Panc1 (cell line): ENCODE data around the gene ENOX2. TPM values are rescaled to one million over a fixed set of nuclear protein-coding genes. Genes with fewer than 3 reads are reported as not detected.

Experiments used
- ATAC-seq: fragments of 200-7000 bp; cut with Tn5 transposase; 2 replicates; pipeline ENCODE4 v1.9.1; 2020; ENCODE audit warnings: mild to moderate bottlenecking, moderate library complexity
- BruUV-seq: library from RNA; stranded (reverse); fragments of 400-500 nt; replicated peaks from 2 replicates; lab custom pipeline; 2021; lab: Mats Ljungman, UMichigan
- CTCF ChIA-PET: fragments of 300-600 bp; sonication (Branson Sonifier 250); formaldehyde crosslinking; loops from one replicate; lab custom pipeline; 2022; ENCODE audit warnings: antibody characterized with exemption; lab: Charles Lee
- POLR2A ChIA-PET: fragments of 300-600 bp; sonication (Branson Sonifier 250); formaldehyde crosslinking; loops from one replicate; lab custom pipeline; 2022; ENCODE audit warnings: antibody characterized with exemption; lab: Charles Lee
- DNase-seq: peaks from one replicate; pipeline ENCODE4 v3.0.0-alpha.2; 2010; ENCODE audit warnings: low read depth, low spot score
- H3K27ac ChIP-seq: 2 replicates; pipeline ENCODE4 v1.5.1; 2011; ENCODE audit warnings: mild to moderate bottlenecking, low read length, inconsistent platforms
- H3K27me3 ChIP-seq: fragments of 200-500 bp; sonication (Bioruptor generic); 2 replicates; pipeline ENCODE4 v1.6.0; 2014; ENCODE audit warnings: low read length, inconsistent platforms; ENCODE audit not compliant: control insufficient read depth, insufficient read depth
- H3K36me3 ChIP-seq: fragments of 200-500 bp; sonication (Bioruptor generic); 2 replicates; pipeline ENCODE4 v1.5.1; 2014; ENCODE audit warnings: inconsistent platforms, mild to moderate bottlenecking, low read length, moderate library complexity; ENCODE audit not compliant: control insufficient read depth, insufficient read depth
- H3K4me1 ChIP-seq: 2 replicates; pipeline ENCODE4 v1.5.1; 2011; ENCODE audit warnings: inconsistent platforms, mild to moderate bottlenecking, low read length, moderate library complexity; ENCODE audit not compliant: control insufficient read depth, insufficient read depth
- H3K4me3 ChIP-seq, 2 experiments: 2 replicates each; pipeline ENCODE4 v1.5.1; 2011 to 2012; ENCODE audit warnings: low read depth in 2 of 2, low read length in 2 of 2, mild to moderate bottlenecking in 2 of 2, inconsistent platforms in 1 of 2, moderate library complexity in 1 of 2
- H3K9me3 ChIP-seq: fragments of 200-500 bp; sonication (Bioruptor generic); 2 replicates; pipeline ENCODE4 v1.5.1; 2014; ENCODE audit warnings: low read depth, mild to moderate bottlenecking, inconsistent platforms, low read length, moderate library complexity; ENCODE audit not compliant: control insufficient read depth, insufficient read depth
- CTCF ChIP-seq: fragments of 450-650 bp; IDR thresholded peaks from 2 replicates; pipeline ENCODE4 v1.5.1; 2017; ENCODE audit warnings: mild to moderate bottlenecking
- POLR2AphosphoS5 ChIP-seq: IDR thresholded peaks from 2 replicates; pipeline ENCODE4 v1.6.1; 2012; ENCODE audit warnings: mild to moderate bottlenecking, low read depth, low read length, moderate library complexity
- REST ChIP-seq, 2 experiments: IDR thresholded peaks; 2 replicates each; pipeline ENCODE4 v1.6.1; 2011 to 2012; ENCODE audit warnings: low read depth in 2 of 2, control low read depth in 1 of 2, low read length in 1 of 2, mild to moderate bottlenecking in 1 of 2, moderate library complexity in 1 of 2; ENCODE audit not compliant: insufficient read depth in 1 of 2
- SIN3A ChIP-seq: IDR thresholded peaks from 2 replicates; pipeline ENCODE4 v1.6.1; 2012; ENCODE audit warnings: low read depth, mild to moderate bottlenecking, low read length, moderate library complexity, borderline replicate concordance; ENCODE audit not compliant: insufficient read depth
- TCF7L2 ChIP-seq: IDR thresholded peaks from 2 replicates; pipeline ENCODE4 v1.6.1; 2011; ENCODE audit warnings: mild to moderate bottlenecking, low read depth, low read length, inconsistent platforms
- in situ Hi-C: cut with HindIII; loops from 2 replicates; pipeline ENCODE4 v1.10.0; 2016; ENCODE audit warnings: low sequenced_read_pairs, low pct_unique_long_range_greater_than_20kb
- intact Hi-C: fragments of 100-400 bp; cut with micrococcal nuclease; formaldehyde crosslinking; loops from one replicate; pipeline ENCODE4 v1.10.0; 2022; ENCODE audit not compliant: unreplicated experiment
- total RNA-seq: library from RNA; stranded (reverse); gene quantifications from one replicate; pipeline ENCODE4 v1.2.1, GENCODE V29; 2021; ENCODE audit not compliant: unreplicated experiment

The ENOX2 gene
- total RNA-seq, 1 experiment from 2014 or later: 12.4 TPM

GRCh38 chrX:130669233-130669632 is 233.8 kb downstream of the ENOX2 start:
- Histone ChIP-seq H3K4me3 (no peak overlapping the region), H3K27me3 (no peaks in the 10 kb centered on the region), H3K36me3 (no peaks in the 10 kb centered on the region), H3K9me3 (no peaks in the 10 kb centered on the region), H3K4me1 (no peaks in the 10 kb centered on the region), H3K27ac (no peak overlapping the region)
- TF ChIP-seq SIN3A (no peak), CTCF (no peak), REST (IDR thresholded peaks at IDR 0.05; ENCODE audit: insufficient read depth in 1 of 2, low read depth in 2 of 2, low read length in 1 of 2) (no peak), TCF7L2 (no peak), POLR2AphosphoS5 (no peak)
- DNase-seq: no peak
- in situ Hi-C loops: no loop called here
- intact Hi-C loops: no loop called here
- ChIA-PET CTCF (no interaction called here), POLR2A (no interaction called here)
- ATAC-seq: no peak
- BruUV-seq: no TSS peak

- Histone ChIP-seq H3K27ac (no peak overlapping the region), H3K36me3 (no peaks in the 10 kb centered on the region), H3K27me3 (no peaks in the 10 kb centered on the region), H3K4me1 (no peaks in the 10 kb centered on the region), H3K4me3 (no peak overlapping the region), H3K9me3 (no peaks in the 10 kb centered on the region)
- TF ChIP-seq TCF7L2 (no peak), REST (IDR thresholded peaks at IDR 0.05; ENCODE audit: insufficient read depth in 1 of 2, low read depth in 2 of 2, low read length in 1 of 2) (no peak), CTCF (no peak), SIN3A (no peak), POLR2AphosphoS5 (no peak)
- DNase-seq (no peak), ATAC-seq (no peak)
- no TSS peak for BruUV-seq
- ChIA-PET POLR2A (no interaction called here), CTCF (no interaction called here)
- intact Hi-C loops: no loop called here
- in situ Hi-C loops: no loop called here
These were observed 237.7 kb downstream of the ENOX2 start for GRCh38 chrX:130665263-130665662.
